Hematopoietic multipotent progenitor cell treated with erythropoietin and hydrocortisone succinate and interleukin-3 and kit ligand, for 6 days (in vitro differentiated cells): ENCODE data around the gene TRAPPC3L.
A peak's percentile ranks its signal among the peaks of the same experiment; 100 is the strongest.

Experiments
- DNase-seq: peaks from one replicate; pipeline ENCODE4 v3.0.0-alpha.2; 2015

Gene TRAPPC3L

DNA sequence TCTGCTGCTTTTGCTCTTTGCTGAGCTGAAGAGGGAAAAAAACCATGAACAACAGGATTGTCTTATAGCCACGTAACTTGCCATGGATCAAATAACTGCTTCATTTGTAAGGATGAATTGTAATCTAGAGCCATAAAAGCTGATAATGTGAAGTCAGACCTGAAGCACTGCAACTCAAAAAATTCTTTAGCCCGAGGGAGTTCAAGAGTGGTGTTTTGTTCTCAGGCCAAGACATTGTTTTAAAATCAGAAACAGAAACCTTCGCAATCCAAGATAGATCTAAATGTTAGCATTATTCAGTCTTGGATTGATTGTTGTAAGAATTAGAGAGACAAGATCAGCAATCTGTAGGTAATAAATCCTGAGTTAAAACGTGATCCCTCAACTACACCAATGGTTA lies at the start of gene TRAPPC3L:
Gene TRAPPC3L (minus strand): TSS at position 34 of the 400 bp plus-strand sequence. CDS start 170 bp downstream, outside the sequence.
- no peak for DNase-seq

GRCh38 chr6:116595247-116595646 lies 49.8 kb upstream of the TRAPPC3L start:
- DNase-seq, result no peak

DNA sequence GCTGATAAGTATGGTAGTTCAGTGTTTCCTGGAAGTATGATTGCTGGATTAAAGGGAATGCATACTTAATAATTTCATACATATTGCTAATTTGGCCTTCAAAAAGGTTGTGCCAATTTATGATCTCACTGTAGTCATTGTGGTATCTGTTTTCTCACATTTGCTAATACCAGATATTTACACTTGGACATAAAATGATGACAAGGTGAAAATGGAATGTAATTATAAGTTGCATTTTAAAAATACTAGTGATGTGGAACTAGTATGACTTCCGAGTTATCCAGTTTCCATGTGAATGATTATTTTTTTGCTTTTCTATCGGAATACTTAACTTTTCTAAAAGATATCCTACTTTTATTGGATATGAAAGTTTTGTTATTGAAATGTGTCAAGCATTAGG lies 41.3 kb upstream of the TRAPPC3L start:
- no peak for DNase-seq

DNA sequence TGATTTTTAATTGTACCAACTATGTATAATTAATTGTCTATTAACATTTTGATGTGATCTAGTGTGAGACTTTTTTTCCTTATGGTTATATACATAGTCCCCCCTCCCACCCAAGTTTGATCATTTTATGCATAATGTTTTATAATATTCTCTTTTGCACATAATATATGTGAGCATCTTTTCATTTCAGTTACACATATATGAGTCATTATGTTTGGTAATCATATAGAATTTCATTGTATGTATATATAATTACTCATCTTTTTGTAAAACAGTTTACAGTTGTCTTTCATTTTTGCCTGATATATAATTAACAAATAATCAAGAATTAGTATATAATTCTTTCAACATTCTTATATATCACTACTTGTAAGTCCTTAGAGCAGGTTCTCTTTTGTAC lies 40.8 kb upstream of the TRAPPC3L start:
- DNase-seq, result no peak

DNA sequence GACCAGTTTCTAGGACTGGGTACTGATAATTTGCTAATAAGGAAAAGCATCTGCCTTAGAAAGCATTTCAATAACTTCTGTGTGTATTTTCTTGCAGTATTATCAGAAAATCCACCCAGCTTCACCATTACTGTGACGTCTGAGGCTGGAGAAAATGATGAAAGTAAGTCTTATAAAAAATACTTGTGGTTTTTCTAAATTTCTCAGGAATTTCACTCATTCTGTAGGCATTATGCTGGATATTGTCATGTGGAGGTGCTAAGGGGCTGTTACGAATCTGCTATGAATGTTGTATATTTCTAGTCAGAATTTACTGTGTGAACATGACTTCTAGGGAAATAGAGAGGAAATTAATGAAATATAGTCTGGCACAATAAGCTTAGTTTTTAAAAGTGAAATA lies 34.7 kb upstream of the TRAPPC3L start:
- DNase-seq, result no peak

DNA sequence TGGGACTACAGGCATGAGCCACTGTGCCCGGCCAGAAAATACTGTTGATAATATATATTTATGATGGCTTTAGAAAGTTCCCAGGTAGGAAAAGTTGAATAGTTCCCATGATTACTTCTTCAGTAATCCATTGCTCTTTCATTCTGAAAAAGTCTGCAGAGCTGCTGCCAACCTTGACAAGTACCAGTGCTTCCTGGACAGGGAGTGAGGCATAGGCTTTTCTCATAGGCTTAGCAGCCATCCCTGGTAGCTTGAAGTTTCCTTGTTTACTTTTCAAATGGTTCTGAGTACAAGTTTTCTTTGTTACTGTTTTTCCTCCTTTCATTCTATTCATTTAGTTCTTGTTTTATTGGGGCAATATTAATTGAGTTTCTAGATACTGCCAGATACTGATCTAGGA lies 33.7 kb upstream of the TRAPPC3L start:
- no peak for DNase-seq

DNA sequence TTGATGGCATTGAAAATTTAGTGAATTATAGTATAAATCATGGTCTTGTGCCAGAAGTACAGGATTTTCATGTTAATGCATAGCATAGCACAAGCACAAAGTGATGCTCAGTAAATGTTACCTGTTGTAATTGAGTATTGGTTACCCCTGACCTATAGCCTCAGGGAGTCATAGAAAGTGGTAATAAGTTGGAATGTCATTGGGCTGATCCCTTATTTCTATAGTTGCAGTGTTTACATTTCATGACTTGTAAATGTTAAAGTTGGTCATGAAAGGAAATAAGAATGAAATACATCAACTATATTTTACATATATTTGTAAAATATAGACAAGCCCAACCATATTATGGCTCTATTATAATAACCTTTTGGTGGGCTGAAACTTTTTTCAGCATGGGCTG lies 32.9 kb upstream of the TRAPPC3L start:
- no peak for DNase-seq

GRCh38 chr6:116577486-116577885 lies 32.0 kb upstream of the TRAPPC3L start:
- DNase-seq, result no peak

DNA sequence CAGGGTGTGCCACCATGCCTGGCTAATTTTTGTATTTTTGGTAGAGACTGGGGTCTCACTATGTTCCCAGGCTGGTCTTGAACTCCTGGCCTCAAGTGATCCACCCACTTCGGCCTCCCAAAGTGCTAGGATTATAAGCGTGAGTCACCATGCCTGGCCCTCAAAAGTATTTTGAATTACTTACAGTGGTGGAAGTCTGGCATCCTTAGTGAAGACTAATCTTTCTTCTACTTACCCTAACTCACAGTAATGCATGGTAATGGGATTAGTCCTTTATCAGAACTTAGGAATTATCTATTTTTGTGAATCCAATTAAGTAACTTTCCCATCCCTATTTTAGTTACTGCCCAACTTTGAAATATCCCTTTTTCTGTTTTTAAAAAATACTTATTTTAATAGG lies 29.7 kb upstream of the TRAPPC3L start:
- DNase-seq, result no peak

DNA sequence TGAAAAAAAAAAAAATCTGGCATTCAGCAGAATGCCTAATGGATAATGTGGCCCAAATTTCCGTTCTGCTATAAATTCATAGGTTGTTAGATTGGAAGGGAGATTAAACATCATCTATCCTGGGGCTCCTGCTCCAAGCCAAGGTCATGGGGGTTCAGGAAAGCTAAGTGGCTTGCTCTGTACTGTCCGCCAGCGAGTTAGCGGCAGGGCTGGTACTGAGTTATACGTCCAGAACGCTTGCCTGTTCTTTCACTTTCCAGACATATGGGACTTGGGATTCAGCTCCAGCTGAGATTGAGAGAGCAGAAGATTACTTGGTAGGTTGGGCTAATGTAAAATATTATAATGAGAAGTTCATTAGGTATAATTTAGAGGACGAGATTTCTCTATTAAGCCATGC lies 26.7 kb upstream of the TRAPPC3L start:
- peak; percentile 56 for DNase-seq

- DNase-seq, result no peak
Measured at GRCh38 chr6:116571683-116572000, 26.2 kb upstream of the TRAPPC3L start.

DNA sequence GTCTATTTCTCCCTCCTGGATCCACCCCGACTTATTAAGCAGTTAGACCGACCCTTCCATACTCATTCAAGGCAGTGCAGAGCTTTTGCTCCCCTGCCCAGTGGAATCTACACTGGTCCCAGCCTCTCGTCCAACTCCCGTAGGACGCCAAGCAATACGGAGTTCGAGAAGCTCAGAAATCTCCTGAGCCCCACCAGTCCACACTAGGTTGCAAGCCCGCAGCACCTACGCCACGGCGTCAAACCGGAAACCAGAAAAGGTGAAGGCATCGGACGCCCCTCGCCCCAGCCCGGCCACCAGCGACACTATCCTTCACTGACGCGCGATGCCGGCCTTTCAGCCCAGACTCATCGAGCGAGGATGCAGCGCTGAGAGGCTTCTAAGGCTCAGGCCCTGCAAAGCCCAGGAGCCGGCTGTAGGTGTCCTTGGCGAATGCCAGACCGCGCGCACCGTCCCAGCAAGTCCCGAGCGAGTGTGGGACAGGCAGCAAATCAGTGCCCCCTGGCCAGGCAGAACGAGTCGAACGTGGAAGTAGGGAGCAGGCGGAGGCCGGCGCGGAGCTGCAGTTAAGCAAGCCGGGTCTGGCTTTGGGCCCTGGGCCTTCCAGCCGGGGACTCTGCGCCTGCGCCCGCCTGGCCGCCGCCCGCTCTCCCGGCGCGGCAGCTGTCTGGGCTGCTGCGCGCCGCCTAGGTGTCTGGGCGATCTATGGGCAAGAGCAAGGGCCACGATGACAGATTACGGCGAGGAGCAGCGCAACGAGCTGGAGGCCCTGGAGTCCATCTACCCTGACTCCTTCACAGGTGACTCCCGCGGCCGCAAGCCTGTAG lies 25.6 kb upstream of the TRAPPC3L start, which contains the start of gene RWDD1:
Gene RWDD1 (plus strand): TSS at position 649 of the 827 bp plus-strand sequence. CDS start 79 bp downstream, at position 728.
- DNase-seq, result peak; percentile 98

- DNase-seq, result no peak
Measured at GRCh38 chr6:116568821-116569755, 23.6 kb upstream of the TRAPPC3L start.

DNA sequence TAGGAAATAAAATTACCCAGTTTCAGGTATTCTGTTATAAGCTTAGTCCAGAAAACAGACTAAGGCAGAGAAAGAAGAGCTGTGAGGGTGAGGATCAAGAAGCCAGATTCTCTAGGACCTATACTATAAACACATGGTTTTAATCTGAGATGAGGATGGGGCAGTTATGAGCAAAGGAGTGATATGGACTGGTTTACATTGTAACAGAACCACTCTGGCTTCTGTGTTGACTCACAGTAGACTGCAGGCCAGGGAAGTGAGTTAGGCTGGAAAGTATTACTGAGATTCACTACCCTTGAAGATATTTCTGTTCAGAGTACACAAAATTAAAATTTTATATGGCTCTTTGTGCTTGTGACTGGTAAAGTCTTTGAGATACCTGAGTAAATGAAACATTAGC lies 22.6 kb upstream of the TRAPPC3L start:
- DNase-seq, result no peak

DNA sequence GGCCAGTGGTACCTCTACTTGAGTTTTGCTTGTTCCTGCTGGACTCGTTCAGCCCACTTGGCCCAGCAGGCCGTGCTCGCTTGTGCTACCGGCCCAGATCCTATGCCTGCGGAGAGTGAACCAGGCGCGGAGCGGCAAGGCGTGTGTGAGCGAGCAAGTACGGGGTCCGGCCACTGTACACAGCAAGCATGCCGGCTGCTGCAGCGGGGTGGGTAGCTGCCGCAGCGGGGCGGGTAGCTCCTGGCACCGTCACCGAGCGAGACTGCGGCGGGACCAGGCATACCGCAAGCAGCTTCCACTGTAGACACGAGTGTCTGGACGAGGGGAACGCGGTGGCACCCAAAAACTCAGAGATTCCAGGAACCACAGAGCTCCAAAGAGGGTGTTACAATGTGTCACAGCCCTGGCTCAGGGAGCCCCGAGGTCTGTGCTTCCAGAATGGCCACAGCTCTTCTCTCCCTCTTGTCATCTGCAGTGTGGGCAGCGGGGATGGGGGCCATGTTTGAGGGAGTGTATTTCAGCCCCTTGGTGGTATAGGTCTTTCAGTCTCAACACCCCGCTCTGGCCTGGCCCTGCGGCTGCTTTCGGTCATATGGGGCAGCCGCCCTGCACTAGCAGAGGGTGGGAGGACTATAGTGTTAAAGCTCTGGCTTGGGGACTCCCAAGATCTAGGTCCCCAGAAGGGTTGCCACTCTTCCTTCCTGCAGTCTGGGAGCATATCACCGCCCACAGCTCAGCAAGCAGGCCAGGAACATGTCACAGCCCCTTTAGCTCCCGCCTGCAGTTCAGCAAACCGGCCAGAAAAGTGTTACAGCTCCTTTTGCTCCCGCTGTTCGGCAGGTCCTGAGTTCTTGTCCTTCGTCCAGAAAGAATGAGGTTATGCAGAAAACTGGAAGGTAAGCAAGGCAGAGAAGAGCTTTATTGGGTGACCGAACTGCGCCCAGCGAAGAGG lies 19.7 kb upstream of the TRAPPC3L start:
- DNase-seq, result peak; percentile 23

- DNase-seq, result no peak
Measured at GRCh38 chr6:116564311-116564710, 18.8 kb upstream of the TRAPPC3L start.

- no peak for DNase-seq
Measured at GRCh38 chr6:116563830-116564229, 18.3 kb upstream of the TRAPPC3L start.

DNA sequence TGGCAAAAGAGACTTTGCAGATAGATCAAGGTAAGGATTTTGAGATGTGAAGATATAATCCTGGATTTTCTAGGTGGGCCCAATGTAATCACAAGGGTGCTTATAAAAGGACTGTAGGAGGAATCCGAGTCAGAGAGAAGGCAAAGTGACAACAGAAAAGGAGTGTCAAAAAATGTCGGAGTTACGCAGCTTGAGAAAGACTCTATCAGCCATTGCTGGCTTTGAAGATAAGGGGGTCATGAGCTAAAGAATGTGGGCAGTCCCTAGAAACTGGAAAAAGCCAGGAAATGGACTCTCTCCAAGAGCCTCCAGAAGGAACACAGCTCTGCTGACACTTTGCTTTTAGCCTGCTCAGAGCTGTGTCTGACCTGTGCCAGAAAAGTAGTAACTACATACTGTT lies 17.1 kb upstream of the TRAPPC3L start:
- peak; percentile 37 for DNase-seq

DNA sequence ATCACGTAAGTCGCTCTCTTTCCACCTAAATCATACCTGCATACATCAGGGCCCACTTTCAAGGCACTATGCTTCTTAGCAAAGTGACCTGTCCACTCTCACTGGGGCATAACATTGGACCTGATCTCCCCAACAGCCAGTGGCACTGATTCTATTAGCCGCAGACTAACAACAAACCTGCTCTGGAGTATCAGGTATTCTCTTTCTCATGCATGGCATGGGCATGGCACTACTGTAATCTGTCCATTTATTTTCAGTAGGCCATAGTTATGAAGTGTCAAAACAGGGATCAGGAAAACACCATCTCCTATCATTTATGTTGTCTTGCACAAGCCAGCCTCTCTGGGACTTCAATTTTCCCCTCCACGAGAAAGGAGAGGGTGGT lies 16.5 kb upstream of the TRAPPC3L start:
- no peak for DNase-seq

DNA sequence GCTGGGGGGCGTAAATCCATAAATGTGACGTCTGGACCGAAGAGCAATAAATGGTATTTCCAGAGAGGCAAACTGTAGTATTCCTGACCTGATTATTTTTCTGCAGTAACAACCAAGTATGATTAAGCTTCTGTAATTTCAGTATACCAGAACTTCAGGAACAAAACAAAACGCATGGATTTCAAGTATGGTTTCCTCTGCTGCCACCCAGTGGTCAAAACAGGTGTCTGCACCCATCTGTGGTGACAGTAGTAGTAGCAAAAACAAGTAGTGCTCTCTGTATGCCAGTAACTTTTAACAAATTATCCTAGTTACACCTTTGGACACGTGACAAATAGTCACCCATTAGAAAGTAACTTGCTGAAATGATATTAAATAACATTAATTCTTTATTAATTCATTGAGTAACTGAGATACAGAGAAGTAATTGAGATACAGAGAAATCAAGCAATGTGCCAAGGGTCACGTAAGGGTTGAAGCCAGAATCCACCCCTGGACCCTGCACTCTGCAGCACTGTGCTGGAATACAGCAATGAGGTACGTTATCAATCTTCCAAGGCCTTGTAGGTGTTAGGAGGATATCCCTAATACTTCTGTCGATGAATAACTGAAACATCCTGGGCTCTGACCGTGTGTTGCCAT lies 16.0 kb upstream of the TRAPPC3L start:
- DNase-seq, result peak; percentile 84

GRCh38 chr6:116560130-116560529 lies 14.6 kb upstream of the TRAPPC3L start:
- no peak for DNase-seq

- DNase-seq, result no peak
Measured at GRCh38 chr6:116557893-116558292, 12.4 kb upstream of the TRAPPC3L start.
